ENCODE results near the gene KCNJ14. TPM values are rescaled to one million over a fixed set of nuclear protein-coding genes. Genes with fewer than 3 reads are reported as not detected.

The KCNJ14 gene
- polyA plus RNA-seq, 1 of the 3 experiments (the other 2 are of a cell fraction) = 1.2 TPM

DNA sequence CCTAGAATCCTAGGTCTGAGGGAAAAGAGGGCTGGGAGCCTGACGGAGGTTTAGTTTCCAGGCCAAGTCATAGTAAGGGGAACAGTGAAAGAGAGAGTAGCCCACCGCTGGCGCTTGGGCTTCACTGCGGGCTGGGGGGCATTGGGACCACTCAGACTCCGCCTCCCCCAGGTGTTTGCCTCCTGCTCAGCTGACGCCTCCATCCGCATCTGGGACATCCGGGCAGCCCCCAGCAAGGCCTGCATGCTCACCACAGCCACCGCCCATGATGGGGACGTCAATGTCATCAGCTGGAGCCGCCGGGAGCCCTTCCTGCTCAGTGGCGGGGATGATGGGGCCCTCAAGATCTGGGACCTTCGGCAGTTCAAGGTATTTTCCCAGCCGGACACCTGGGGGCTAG, 4.5 kb upstream of the KCNJ14 start:
- CTCF ChIA-PET = interaction anchor here (1.9 kb wide), 1 partner anchor 137 kb away, joined by 5 read pairs; no protein-coding TSS in a partner anchor
- peaks cover 0 to 5% of the 10 kb centered on the region in 2 experiments; a peak in 2 of 4 replicates for H3K4me1 ChIP-seq (ENCODE audit: control insufficient read depth in 1 of 2, insufficient read depth in 2 of 2, low read depth in 1 of 2, low read length in 1 of 2)
- H3K79me2 ChIP-seq (ENCODE audit: insufficient read depth) = peaks cover 40% of the 10 kb centered on the region
- no peak overlapping the region for H3K27ac ChIP-seq (ENCODE audit: low read depth in 2 of 2, low read length in 1 of 2)
- H4K20me1 ChIP-seq (ENCODE audit: insufficient read depth) = no peaks in the 10 kb centered on the region
- no peaks in the 10 kb centered on the region for H3K9me2 ChIP-seq
- peaks cover 7% of the 10 kb centered on the region for H3F3A ChIP-seq (replicated peaks; ENCODE audit: insufficient read depth)
- H2AFZ ChIP-seq (ENCODE audit: low read depth) = no peak overlapping the region
- DNase-seq = peak; percentile 21
- H3K9ac ChIP-seq = no peak overlapping the region
- H3K4me3 ChIP-seq (ENCODE audit: low read depth in 2 of 2, low read length in 1 of 2) = no peak overlapping the region
- POLR2A ChIA-PET = no interaction called here
- H3K27me3 ChIP-seq (ENCODE audit: insufficient read depth) = no peaks in the 10 kb centered on the region
- TF ChIP-seq, protein P1, sequence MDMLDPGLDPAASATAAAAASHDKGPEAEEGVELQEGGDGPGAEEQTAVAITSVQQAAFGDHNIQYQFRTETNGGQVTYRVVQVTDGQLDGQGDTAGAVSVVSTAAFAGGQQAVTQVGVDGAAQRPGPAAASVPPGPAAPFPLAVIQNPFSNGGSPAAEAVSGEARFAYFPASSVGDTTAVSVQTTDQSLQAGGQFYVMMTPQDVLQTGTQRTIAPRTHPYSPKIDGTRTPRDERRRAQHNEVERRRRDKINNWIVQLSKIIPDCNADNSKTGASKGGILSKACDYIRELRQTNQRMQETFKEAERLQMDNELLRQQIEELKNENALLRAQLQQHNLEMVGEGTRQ (IDR thresholded peaks at IDR 0.05; ENCODE audit: borderline replicate concordance, low read depth, low read length) = no peak
- no peak for TF ChIP-seq FOXJ3 (CRISPR knock-in tag; IDR thresholded peaks at IDR 0.05)
- TF ChIP-seq FOSL2 (IDR thresholded peaks at IDR 0.05; ENCODE audit: borderline replicate concordance, low read depth) = no peak
- TF ChIP-seq, protein P2, sequence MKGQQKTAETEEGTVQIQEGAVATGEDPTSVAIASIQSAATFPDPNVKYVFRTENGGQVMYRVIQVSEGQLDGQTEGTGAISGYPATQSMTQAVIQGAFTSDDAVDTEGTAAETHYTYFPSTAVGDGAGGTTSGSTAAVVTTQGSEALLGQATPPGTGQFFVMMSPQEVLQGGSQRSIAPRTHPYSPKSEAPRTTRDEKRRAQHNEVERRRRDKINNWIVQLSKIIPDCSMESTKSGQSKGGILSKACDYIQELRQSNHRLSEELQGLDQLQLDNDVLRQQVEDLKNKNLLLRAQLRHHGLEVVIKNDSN (IDR thresholded peaks at IDR 0.05; ENCODE audit: borderline replicate concordance, low read depth) = no peak
- no peak for TF ChIP-seq EP300 (IDR thresholded peaks at IDR 0.05; ENCODE audit: borderline replicate concordance in 1 of 2, low read depth in 1 of 2, low read length in 1 of 2)
- no peak for TF ChIP-seq TCF12 (IDR thresholded peaks at IDR 0.05)
- TF ChIP-seq TEAD4 (IDR thresholded peaks at IDR 0.05; ENCODE audit: borderline replicate concordance, insufficient read depth) = no peak
- no peak for TF ChIP-seq RXRA (IDR thresholded peaks at IDR 0.05; ENCODE audit: borderline replicate concordance, low read depth)
- TF ChIP-seq, protein P3, sequence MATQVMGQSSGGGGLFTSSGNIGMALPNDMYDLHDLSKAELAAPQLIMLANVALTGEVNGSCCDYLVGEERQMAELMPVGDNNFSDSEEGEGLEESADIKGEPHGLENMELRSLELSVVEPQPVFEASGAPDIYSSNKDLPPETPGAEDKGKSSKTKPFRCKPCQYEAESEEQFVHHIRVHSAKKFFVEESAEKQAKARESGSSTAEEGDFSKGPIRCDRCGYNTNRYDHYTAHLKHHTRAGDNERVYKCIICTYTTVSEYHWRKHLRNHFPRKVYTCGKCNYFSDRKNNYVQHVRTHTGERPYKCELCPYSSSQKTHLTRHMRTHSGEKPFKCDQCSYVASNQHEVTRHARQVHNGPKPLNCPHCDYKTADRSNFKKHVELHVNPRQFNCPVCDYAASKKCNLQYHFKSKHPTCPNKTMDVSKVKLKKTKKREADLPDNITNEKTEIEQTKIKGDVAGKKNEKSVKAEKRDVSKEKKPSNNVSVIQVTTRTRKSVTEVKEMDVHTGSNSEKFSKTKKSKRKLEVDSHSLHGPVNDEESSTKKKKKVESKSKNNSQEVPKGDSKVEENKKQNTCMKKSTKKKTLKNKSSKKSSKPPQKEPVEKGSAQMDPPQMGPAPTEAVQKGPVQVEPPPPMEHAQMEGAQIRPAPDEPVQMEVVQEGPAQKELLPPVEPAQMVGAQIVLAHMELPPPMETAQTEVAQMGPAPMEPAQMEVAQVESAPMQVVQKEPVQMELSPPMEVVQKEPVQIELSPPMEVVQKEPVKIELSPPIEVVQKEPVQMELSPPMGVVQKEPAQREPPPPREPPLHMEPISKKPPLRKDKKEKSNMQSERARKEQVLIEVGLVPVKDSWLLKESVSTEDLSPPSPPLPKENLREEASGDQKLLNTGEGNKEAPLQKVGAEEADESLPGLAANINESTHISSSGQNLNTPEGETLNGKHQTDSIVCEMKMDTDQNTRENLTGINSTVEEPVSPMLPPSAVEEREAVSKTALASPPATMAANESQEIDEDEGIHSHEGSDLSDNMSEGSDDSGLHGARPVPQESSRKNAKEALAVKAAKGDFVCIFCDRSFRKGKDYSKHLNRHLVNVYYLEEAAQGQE (IDR thresholded peaks at IDR 0.05; ENCODE audit: low read depth, low read length) = no peak
- TF ChIP-seq RAD21 (IDR thresholded peaks at IDR 0.05; ENCODE audit: low read length) = no peak
- TF ChIP-seq ZBTB33 (IDR thresholded peaks at IDR 0.05; ENCODE audit: borderline replicate concordance, low read depth) = no peak
- TF ChIP-seq CHD2 (IDR thresholded peaks at IDR 0.05; ENCODE audit: low read length, partially characterized antibody) = no peak
- no peak for TF ChIP-seq MXI1 (IDR thresholded peaks at IDR 0.05; ENCODE audit: low read depth, low read length)
- no peak for TF ChIP-seq NFIC (IDR thresholded peaks at IDR 0.05; ENCODE audit: borderline replicate concordance)
- TF ChIP-seq SIN3A (IDR thresholded peaks at IDR 0.05; ENCODE audit: borderline replicate concordance, low read depth, low read length) = no peak
- no peak for TF ChIP-seq TAF1 (IDR thresholded peaks at IDR 0.05; ENCODE audit: borderline replicate concordance, low read depth, low read length)
- TF ChIP-seq RFX5 (IDR thresholded peaks at IDR 0.05; ENCODE audit: low read length) = no peak
- no peak for TF ChIP-seq POLR2AphosphoS5 (IDR thresholded peaks at IDR 0.05; ENCODE audit: low read depth, low read length)
- TF ChIP-seq JUND (IDR thresholded peaks at IDR 0.05) = no peak
- no peaks in the 10 kb centered on the region for H3K9me3 ChIP-seq
- no peak overlapping the region for H3K4me2 ChIP-seq
- 97% methylated on average over 11 of the region's 15 CpGs for WGBS (ENCODE audit: low lambda C conversion rate)
- peaks cover 38 to 40% of the 10 kb centered on the region in 2 experiments for H3K36me3 ChIP-seq (replicated peaks in 1 of 2; ENCODE audit: control insufficient read depth in 1 of 2, insufficient read depth in 2 of 2, low read length in 1 of 2)

All from SK-N-SH (cell line).